ENCODE data around the gene TLK1. TPM values are rescaled to one million over a fixed set of nuclear protein-coding genes. Genes with fewer than 3 reads are reported as not detected.

TLK1 gene
- 68.8 and 105 TPM in 2 replicates for polyA plus RNA-seq

GRCh38 chr2:171160119-171160955 lies at the start of gene TLK1:
TLK1 (minus strand) TSS chr2:171160893; CDS start chr2:171160428, 465 bp downstream.

Other genes starting within 250 kb of the TLK1 start
- gene GORASP2, start 231.6 kb downstream of the TLK1 start, polyA plus RNA-seq, result 27.5 and 35.8 TPM in 2 replicates

Data from Purkinje cell (primary cell).